AG09309 (cell line): ENCODE data around the gene NT5DC2.

Source experiments
- DNase-seq: peaks from one replicate; pipeline ENCODE4 v3.0.0-alpha.2; 2010; ENCODE audit warnings: low read depth
- H3K4me3 ChIP-seq: 2 replicates; pipeline ENCODE4 v1.5.1; 2011; ENCODE audit warnings: mild to moderate bottlenecking, low read depth, low read length, moderate library complexity; ENCODE audit not compliant: control insufficient read depth
- TF ChIP-seq, protein P1 (sequence below): IDR thresholded peaks from 2 replicates; pipeline ENCODE4 v1.5.1; 2011; ENCODE audit warnings: mild to moderate bottlenecking, low read depth, low read length, inconsistent platforms; ENCODE audit not compliant: insufficient read depth, control insufficient read depth; ENCODE audit errors: missing control alignments

The NT5DC2 gene

DNA sequence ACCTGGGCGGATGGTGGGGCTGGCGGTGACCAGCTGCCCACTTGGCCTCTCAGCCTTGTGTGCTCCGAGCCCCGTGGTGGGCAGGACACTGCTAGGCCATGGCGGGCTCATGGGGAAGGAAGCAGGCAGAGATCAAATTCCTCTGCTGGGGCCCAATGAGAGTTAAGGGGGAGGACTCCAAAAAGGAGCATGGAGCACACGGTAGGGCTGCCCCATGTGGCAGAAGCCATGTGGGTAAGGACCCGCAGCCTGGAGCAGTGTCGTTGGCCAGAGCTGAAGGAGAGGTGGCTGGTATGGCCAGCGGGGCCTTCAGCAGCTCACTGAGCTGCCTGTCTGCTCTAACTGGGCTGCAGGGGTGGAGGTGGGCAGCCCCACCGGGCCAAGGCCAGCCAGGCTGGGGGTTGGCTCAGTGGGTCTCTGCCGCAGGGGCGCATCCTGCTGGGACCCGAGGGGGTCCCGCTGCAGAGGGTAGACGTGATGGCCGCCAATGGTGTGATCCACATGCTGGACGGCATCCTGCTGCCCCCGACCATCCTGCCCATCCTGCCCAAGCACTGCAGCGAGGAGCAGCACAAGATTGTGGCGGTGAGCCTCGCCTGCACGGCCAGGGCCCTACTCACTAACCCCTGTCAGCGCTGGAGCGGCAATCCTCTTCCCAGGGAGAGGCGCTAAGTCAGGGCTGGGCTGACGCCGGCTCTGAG lies 27.2 kb downstream of the NT5DC2 start:
- no peak overlapping the region for H3K4me3 ChIP-seq
- TF ChIP-seq, protein P1, sequence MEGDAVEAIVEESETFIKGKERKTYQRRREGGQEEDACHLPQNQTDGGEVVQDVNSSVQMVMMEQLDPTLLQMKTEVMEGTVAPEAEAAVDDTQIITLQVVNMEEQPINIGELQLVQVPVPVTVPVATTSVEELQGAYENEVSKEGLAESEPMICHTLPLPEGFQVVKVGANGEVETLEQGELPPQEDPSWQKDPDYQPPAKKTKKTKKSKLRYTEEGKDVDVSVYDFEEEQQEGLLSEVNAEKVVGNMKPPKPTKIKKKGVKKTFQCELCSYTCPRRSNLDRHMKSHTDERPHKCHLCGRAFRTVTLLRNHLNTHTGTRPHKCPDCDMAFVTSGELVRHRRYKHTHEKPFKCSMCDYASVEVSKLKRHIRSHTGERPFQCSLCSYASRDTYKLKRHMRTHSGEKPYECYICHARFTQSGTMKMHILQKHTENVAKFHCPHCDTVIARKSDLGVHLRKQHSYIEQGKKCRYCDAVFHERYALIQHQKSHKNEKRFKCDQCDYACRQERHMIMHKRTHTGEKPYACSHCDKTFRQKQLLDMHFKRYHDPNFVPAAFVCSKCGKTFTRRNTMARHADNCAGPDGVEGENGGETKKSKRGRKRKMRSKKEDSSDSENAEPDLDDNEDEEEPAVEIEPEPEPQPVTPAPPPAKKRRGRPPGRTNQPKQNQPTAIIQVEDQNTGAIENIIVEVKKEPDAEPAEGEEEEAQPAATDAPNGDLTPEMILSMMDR, result no peak
- DNase-seq, result no peak

DNA sequence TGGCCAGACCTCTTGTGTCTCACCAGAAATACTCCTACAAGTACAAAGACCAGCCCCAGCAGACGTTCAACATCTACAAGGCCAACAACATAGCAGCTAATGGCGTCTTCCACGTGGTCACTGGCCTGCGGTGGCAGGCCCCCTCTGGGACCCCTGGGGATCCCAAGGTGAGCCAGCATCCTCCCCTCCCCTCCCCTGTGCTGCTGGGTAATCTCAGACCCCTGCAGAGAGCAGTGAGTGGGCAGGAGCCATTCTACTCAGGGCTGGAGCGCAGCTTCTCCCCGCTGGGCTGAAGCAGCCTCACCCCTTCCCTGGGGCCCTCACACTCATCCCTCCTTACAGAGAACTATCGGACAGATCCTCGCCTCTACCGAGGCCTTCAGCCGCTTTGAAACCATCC lies 28.7 kb downstream of the NT5DC2 start:
- H3K4me3 ChIP-seq, result no peak overlapping the region
- no peak for DNase-seq
- TF ChIP-seq, protein P1, result no peak

DNA sequence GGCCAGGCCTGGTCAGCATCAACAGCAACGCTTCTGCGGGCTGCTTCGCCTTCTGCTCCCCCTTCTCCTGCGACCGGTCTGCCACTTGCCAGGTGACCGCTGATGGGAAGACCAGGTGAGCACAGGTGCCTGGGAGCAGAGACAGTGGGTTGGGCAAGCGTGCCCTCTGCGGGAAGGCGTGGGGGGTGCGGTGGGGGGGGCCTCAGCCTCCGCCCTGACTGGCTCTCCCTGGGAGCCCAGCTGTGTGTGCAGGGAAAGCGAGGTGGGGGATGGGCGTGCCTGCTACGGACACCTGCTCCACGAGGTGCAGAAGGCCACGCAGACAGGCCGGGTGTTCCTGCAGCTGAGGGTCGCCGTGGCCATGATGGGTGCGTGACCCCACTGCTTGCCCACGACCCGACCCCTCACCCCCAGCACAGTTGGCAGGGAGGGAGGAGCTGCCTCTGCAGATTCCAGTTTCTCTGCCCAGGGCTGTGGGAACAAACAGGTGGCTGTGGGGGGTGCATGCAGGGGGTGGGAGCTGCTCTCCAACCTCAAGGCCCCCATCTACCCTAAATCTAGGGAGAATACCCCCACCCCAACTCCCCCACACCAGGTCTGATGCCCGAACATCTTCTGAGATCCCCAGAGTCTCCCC lies 29.8 kb downstream of the NT5DC2 start:
- DNase-seq, result no peak
- H3K4me3 ChIP-seq, result no peak overlapping the region
- TF ChIP-seq, protein P1, result no peak

DNA sequence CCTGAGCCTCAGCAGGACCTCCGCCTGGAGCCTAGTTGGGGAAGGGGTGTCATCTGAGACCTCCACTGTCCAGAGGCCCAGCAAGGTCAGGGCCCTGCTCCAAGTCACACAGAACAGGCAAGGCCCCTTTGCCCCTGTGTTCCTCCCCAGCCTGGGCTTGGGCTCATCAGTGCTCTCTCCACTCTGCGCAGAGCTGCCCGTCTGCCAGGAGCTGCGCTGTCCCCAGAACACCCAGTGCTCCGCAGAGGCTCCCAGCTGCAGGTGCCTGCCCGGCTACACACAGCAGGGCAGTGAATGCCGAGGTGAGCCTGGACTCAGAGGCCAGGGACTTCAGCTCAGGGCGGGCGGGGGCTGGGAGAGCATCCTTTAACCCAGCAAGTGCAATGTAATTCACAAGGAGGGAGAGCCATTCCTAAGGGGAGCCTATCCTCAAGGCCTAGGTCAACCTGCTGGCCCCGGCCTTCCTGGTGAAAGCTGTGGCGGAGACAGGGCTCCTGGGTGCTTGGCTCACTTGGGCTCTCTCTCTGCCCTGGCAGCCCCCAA lies 30.8 kb downstream of the NT5DC2 start:
- DNase-seq, result no peak
- no peak overlapping the region for H3K4me3 ChIP-seq
- TF ChIP-seq, protein P1, result no peak

DNA sequence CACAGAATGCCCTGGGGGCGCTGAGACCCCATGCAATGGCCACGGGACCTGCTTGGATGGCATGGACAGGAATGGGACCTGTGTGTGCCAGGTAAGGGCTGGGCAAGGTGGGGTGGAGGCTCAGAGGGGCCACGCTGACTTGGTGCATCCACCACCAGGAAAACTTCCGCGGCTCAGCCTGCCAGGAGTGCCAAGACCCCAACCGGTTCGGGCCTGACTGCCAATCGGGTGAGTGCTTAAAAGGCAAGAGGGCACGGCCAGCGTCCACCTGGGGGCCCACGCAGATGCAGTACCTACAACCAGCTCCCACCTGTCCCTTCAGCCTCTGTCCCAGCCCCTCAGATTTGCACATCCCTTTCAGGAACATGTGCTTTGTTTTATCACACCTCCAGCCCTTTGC lies 31.7 kb downstream of the NT5DC2 start:
- no peak overlapping the region for H3K4me3 ChIP-seq
- TF ChIP-seq, protein P1, result no peak
- no peak for DNase-seq

DNA sequence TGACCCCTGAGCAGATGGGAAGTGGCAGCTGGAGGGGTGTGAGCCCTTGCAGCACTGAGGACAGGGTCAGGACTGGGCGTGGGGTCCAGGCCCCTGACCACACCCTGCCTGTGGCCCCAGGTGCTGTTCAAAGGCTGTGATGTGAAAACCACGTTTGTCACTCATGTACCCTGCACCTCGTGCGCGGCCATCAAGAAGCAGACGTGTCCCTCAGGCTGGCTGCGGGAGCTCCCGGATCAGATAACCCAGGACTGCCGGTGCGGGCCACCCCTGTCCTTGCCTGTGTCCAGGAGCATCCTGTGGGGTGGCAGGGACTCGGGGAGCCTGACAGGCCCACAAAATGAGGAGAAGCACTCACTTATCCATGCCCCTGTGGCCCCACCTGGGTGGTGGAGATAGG lies 32.6 kb downstream of the NT5DC2 start:
- no peak overlapping the region for H3K4me3 ChIP-seq
- no peak for DNase-seq
- TF ChIP-seq, protein P1, result no peak
